GDM1 (cell line): ENCODE results near the gene NLRC3.

ENCODE experiments used
- DNase-seq: peaks from one replicate; lab custom pipeline; 2025; lab: John Stamatoyannopoulos, UW

NLRC3 gene

GRCh38 chr16:3580251-3580651 is 3.0 kb upstream of the NLRC3 start:
- DNase-seq = peak; percentile 82

DNA sequence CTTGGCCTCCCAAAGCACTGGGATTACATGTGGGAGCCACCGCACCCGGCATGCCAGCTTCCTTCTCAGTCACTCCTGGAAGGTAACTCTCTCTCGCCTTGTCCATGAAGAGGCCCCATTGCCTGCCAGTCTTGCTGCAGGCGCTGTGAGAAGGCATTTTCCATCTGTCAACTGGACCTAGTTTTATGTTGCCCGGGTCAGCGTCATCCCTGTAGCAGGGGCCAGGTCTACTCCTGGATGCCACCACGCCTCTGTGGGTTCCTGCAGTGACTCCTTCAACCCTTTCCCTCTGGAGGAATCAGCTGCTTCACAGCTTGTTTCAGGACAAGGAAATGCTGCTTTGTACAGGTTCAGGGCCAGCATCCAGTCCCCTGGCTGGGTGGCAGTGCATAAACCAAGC is 2.6 kb upstream of the NLRC3 start:
- DNase-seq = no peak

DNA sequence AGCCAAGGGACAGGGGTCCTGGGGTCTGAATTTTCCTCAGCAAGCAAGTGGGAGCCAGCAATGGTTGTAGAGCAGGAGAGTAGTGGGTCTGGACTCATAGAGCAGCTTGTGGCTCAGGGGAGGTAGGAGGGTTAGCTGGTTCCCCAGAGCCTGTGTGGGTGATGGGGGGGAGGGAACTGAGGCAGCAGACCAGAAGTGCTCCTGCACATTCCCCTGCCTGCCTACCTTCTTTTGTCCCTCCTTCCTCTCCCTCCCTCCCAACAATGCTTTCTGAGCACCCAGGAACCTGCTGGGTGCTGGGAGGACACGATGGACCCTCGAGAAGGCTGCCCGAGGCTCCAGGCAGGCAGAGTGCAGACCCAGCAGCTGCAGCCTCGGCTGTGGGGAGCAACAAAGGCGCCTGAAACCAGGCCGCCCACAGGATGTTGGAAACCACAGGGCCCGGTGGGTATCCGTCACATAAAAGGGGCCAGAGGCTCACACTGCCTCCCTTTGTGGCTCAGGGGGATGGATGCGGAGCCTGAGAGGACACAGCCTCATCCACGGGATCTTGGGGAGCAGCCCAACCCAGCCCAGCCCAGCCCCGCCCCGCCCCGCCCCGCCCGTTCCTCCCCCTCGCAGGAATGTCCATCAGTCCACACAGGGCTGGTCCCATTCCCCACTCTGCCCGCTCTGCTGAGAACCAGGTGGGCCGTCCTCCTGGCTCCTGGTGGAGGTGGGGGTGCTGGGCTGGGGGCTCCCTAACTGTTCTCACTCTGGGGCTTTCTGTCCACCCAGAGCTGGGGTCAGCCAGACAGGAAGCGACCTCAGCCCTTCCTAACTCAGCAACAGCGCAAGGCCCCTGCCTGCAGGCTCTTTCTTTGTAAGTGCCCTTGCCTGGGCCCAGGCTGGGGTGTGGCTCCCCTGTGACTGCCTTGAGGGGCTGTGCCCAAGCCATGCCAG is 1.7 kb upstream of the NLRC3 start:
- peak; percentile 83 for DNase-seq

DNA sequence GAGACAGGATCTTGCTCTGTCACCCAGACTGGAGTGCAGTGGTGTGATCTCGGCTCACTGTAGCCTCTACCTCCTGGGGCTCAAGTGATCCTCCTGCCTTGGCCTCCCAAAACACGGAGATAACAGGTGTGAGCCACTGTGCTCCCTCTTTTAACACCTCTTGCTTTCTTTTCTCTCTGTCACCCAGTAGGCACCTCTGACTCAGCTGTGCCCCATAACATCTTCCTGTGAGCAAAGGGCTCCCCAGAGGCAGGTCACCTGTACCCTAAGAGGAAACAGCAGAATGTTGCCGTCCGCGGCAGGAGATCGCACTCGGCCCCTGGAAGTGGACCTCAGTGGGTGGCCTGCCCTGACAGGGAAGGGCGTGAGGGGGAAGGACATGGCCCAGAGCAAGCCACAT is 918 bp upstream of the NLRC3 start:
- DNase-seq = no peak

DNA sequence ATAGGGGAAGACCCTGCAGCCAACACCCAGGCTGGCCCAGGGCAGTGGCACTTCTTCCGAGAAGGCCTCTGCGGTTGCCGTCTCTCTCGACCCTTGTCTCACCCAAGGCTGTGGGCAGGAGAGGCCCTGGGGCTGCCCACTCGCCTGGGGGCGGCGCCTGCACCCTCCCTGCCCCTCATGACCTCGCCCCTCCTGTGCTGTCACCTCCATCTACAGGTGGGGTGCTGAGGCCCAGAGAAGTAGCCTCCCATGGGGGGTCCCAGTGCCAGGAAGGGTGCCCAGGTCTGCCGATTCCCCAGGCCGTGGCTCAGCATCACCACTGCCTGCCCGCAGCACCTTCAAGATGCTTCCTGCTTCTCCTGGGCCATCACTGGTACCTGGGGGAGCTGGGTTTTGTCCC is 992 bp downstream of the NLRC3 start:
- no peak for DNase-seq

DNA sequence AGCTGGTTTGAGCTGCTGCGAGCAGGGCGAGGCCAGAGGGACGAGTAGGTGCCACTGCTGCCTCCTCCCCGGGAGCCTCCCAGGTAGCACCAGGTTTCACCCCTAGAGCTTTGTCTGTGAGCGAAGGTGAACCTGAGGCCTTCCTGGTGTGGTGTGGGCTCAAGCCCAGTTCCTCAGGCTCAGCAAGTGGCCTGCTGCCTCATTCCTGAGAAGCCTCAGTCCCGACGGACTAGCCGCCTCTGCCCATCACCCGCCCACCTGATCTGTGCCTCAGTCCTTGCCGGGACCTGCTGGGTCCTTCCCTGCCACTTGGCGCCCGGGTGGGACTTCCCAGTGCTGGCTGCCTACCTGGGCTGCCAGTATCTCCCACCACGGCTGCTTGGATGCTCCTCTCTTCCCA is 1.7 kb downstream of the NLRC3 start:
- DNase-seq = no peak

DNA sequence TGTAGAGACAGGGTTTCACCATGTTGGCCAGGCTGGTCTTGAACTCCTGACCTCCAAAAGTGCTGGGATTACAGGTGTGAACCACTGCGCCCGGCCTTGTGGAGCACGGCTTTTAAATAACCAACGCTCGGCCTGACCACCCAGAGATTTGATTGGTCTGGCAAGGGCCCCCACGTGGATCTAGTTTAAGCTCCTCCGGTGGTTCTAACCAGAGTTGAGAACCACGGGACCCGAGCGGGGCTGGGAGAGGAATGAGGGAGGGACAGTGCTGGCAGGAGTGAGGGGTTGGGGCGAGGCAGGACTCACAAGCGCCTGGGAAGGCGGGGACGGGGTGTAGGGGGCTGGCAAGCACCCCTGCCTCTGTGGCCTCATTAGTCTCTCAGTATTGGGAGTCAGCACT is 3.0 kb downstream of the NLRC3 start:
- DNase-seq = no peak

DNA sequence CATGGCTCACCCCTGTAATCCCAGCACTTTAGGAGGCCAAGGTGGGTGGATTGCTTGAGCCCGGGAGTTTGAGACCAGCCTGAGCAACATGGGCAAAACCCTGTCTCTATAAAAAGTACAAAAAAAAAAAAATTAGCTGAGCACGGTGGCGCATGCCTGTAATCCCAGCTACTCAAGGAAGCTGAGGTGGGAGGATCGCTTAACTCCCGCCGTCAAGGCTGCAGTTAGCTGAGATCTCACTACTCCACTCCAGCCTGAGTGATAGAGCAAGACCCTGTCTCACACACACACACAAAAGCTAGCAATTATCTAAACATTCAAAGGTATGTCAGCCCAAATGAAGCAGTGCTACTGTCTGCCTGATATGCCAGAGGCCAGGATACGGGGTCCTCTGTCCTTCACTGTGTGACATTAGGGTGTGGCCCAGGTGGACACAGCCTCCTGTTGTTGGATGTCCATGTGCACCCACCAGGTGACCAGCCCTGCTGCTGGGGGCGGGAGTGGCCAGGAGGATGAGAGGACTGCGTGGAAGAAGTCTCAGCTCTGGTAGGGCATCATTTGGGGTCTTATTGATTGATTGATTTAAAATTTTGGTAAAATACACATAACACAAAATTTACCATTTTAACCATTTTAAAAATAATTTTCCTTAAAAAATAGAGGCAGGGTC is 3.9 kb downstream of the NLRC3 start:
- DNase-seq = no peak

DNA sequence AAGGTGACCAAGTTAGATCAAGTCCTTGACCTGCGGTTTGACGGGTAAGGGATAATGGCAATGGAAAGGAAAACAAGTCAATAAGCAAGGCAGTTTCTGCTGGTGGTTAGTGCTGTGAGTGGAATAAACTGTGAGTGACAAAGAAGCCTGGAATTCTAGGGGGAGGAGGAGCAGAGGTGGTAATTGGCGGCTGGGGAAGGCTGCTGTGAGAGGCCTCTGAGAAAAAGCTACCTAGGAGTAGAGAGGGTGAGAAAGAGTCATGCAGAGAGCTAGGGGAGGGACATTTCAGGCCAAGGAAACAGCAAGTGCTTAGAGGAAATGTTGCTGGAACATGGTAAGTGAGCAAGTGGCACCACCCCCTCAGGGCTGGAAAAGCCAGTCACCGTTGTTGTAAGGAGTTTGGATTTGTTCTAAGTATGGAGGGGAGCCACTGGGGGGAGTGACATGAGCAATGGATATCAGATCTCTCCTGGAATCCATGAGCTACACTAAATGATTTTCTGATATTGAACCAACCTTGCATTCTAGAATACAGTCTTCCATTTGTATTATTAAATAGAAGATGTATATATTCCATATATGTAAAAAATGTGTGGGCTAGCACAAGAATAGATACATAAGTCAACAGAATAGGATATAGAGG is 6.7 kb downstream of the NLRC3 start:
- no peak for DNase-seq

- no peak for DNase-seq
These were observed 7.4 kb downstream of the NLRC3 start for GRCh38 chr16:3569851-3570250.

DNA sequence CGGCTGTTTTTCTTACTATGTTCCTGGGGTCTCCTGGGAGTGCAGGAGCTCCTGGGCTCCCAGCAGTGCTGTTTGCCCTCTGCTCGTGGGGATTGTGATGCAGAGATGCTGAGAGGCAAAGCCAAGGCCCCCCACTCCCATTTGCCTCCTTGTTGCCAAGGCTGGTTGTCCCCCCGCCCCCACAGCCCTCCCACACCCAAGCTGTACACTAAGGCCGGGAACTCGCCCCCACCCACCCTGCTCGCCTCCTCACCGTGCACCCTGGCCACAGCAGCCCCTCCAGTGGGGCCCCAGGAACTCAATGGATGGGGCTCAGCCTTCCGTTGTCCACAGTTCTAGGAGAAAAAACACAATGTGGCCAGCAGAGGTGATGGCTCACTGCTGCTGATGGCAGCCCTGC is 10.2 kb downstream of the NLRC3 start:
- DNase-seq = no peak

GRCh38 chr16:3564889-3565141 is 12.4 kb downstream of the NLRC3 start:
- no peak for DNase-seq

GRCh38 chr16:3564130-3564888 is 12.9 kb downstream of the NLRC3 start:
- no peak for DNase-seq

GRCh38 chr16:3562914-3563480 is 14.2 kb downstream of the NLRC3 start:
- DNase-seq = no peak

- DNase-seq = no peak
These were observed 15.6 kb downstream of the NLRC3 start for GRCh38 chr16:3561626-3562025.

DNA sequence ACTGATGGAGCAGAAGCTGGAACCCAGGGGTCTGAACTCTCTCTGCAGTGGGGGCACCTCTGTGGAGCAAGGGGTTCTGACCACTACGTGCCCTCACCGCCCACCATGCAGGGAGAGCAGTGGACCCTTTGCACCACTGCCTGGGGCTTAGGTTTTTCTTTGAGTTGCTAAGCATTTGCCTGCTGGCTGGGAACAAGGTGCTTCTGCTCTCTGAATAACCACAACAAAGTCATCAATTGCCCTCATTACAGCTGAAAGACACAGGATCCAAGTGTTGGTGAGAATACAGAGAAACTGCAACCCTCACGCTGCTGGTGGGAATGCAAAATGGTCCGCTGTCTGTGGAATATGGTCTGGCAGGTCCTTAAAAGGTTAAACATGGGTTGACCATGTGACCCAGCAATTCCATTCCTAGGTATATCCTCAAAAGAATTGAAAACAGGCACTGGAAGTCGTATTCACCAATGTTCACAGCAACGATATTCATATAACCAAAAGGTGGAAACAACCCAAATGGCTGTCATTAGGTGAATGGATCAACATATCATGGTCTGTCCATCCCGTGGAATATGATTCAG is 22.8 kb downstream of the NLRC3 start:
- no peak for DNase-seq

GRCh38 chr16:3553138-3553923 is 23.9 kb downstream of the NLRC3 start:
- no peak for DNase-seq

DNA sequence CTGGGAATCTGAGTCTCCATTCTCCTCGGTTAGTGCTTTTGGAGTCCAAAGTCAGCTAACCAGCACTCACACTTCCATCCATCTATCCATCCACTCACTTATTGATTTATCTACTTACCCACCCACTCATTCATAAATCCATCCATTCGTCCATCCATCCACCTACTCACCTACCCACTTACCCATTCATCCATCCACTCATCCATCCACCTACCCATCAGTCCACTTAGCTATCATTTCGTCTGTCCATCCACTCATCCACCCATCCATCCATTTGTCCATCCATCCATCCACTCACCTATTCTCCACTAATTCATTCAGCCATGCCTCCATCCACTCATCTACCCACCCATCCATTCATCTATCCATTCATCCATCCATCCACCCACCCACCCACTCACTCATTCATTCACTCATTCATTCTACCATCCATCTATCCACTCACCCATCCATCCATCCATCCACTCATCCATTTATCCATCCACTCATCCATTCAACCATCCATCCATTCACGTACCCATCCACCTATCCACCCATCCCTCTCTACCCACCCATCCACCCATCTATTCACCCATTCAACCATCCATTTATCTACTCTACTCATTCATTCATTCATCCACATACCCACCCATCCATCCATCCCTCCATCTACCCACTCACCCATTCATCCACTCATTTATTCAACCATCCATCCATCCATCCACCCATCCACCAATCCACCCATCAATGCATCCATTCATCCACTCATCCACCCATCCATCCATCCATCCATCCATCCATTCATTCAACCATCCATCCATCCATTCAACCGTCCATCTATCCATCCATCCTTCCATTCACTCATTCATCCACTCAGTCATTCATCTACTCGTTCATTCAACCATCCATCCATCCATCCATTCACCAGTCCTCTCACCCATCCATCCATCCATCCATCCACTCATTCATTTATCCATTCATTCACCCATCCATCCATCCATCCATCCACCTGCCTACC is 26.1 kb downstream of the NLRC3 start:
- no peak for DNase-seq

DNA sequence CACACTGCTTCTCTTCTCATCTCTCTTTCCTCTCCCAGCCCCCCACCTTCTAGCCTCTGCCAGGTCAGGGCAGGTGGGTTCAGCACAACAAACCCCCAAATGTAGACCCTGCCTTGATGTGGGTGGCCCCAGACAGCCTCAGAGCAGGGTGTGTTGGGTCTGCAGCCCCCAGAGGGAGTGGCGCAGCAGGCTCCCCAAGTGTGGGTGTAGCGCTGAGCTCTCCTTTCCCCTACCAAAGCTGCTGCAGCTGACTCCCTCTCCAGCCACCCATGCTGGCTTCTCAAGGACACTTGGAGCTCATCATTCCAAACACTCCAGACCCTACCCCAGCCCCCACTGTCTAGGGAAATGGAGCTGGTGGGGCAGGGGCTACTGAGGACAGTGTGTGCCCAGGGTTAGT is 27.3 kb downstream of the NLRC3 start:
- no peak for DNase-seq

- no peak for DNase-seq
These were observed 28.3 kb downstream of the NLRC3 start for GRCh38 chr16:3548859-3549258.
